ENCODE measurements around the gene ASPG.

The ASPG gene

GRCh38 chr14:104049576-104050240 is 35.8 kb upstream of the ASPG start:
- Histone ChIP-seq H3K27ac (no peak overlapping the region), H3K36me3 (replicated peaks) (no peaks in the 10 kb centered on the region), H3K27me3 (replicated peaks) (no peaks in the 10 kb centered on the region), H3K4me3 (ENCODE audit: low read depth, low read length) (no peak overlapping the region)
- in situ Hi-C loops (cut with HindIII; ENCODE audit: low pct_ligation_motif_present, low sequenced_read_pairs), result no loop called here
- no peak for TF ChIP-seq CTCF (IDR thresholded peaks at IDR 0.05; ENCODE audit: low read depth, low read length, missing control alignments)
- no peak for DNase-seq

- no peaks in the 10 kb centered on the region for H3K36me3 ChIP-seq (replicated peaks)
- no peak for TF ChIP-seq CTCF (IDR thresholded peaks at IDR 0.05; ENCODE audit: low read depth, low read length, missing control alignments)
- DNase-seq, result no peak
Measured at GRCh38 chr14:104051092-104051813, 34.2 kb upstream of the ASPG start.

GRCh38 chr14:104054222-104054905 is 31.1 kb upstream of the ASPG start:
- DNase-seq, result no peak
- Histone ChIP-seq H3K27ac (no peak overlapping the region), H3K27me3 (replicated peaks) (no peaks in the 10 kb centered on the region), H3K4me3 (ENCODE audit: low read depth, low read length) (no peak overlapping the region), H3K36me3 (replicated peaks) (no peaks in the 10 kb centered on the region)
- TF ChIP-seq CTCF (IDR thresholded peaks at IDR 0.05; ENCODE audit: low read depth, low read length, missing control alignments), result no peak
- in situ Hi-C loops (cut with HindIII; ENCODE audit: low pct_ligation_motif_present, low sequenced_read_pairs), result no loop called here

More at GRCh38 chr14:104051092-104051813, 34.2 kb upstream of the ASPG start:
- Histone ChIP-seq H3K27me3 (replicated peaks) (no peaks in the 10 kb centered on the region), H3K4me3 (ENCODE audit: low read depth, low read length) (no peak overlapping the region), H3K27ac (no peak overlapping the region)
- in situ Hi-C loops (cut with HindIII; ENCODE audit: low pct_ligation_motif_present, low sequenced_read_pairs), result no loop called here

- no peak for TF ChIP-seq CTCF (IDR thresholded peaks at IDR 0.05; ENCODE audit: low read depth, low read length, missing control alignments)
- Histone ChIP-seq H3K27me3 (replicated peaks) (no peaks in the 10 kb centered on the region), H3K4me3 (ENCODE audit: low read depth, low read length) (no peak overlapping the region), H3K27ac (no peak overlapping the region), H3K36me3 (replicated peaks) (no peaks in the 10 kb centered on the region)
- in situ Hi-C loops (cut with HindIII; ENCODE audit: low pct_ligation_motif_present, low sequenced_read_pairs), result no loop called here
- DNase-seq, result no peak
Measured at GRCh38 chr14:104062281-104062680, 23.2 kb upstream of the ASPG start.

GRCh38 chr14:104064003-104064402 is 21.5 kb upstream of the ASPG start:
- Histone ChIP-seq H3K4me3 (ENCODE audit: low read depth, low read length) (no peak overlapping the region), H3K27me3 (replicated peaks) (no peaks in the 10 kb centered on the region), H3K27ac (no peak overlapping the region), H3K36me3 (replicated peaks) (no peaks in the 10 kb centered on the region)
- no peak for DNase-seq
- TF ChIP-seq CTCF (IDR thresholded peaks at IDR 0.05; ENCODE audit: low read depth, low read length, missing control alignments), result no peak
- in situ Hi-C loops (cut with HindIII; ENCODE audit: low pct_ligation_motif_present, low sequenced_read_pairs), result no loop called here
